Endothelial cell of umbilical vein (primary cell): Measurements from ENCODE around the gene DDX10. TPM values are rescaled to one million over a fixed set of nuclear protein-coding genes. Genes with fewer than 3 reads are reported as not detected.
"Not testable (repeated sequence)": the region's sequence is repeated elsewhere in the genome, so short reads cannot be mapped to it uniquely, and the experiment has no call there.

Experiments used
- BruUV-seq: library from RNA; stranded (reverse); fragments of 400-500 nt; replicated peaks from 2 replicates; lab custom pipeline; 2021; lab: Mats Ljungman, UMichigan
- CTCF ChIA-PET: fragments of 300-600, 350-600 bp; sonication (Branson Sonifier 250); formaldehyde crosslinking; loops from one replicate; lab custom pipeline; 2021; ENCODE audit warnings: antibody characterized with exemption, inconsistent platforms; lab: Charles Lee
- POLR2A ChIA-PET: fragments of 300-600, 350-600 bp; sonication (Branson Sonifier 250); formaldehyde crosslinking; loops from one replicate; lab custom pipeline; 2021; ENCODE audit warnings: antibody characterized with exemption, inconsistent platforms; lab: Charles Lee
- DNase-seq: peaks from one replicate; pipeline ENCODE4 v3.0.0-alpha.2; 2011; ENCODE audit warnings: low read depth, low spot score
- FAIRE-seq: peaks from 2 replicates; lab custom pipeline; 2011; peaks lifted over from hg19 to GRCh38; lab: Jason Lieb, UNC
- H2AFZ ChIP-seq: 2 replicates; pipeline ENCODE4 v1.6.0; 2012; ENCODE audit warnings: low read depth, low read length, control low read depth, inconsistent platforms
- H3K27ac ChIP-seq: 2 replicates; pipeline ENCODE4 v1.5.1; 2011; ENCODE audit warnings: low read depth, mild to moderate bottlenecking, control low read depth, low read length, moderate library complexity; ENCODE audit not compliant: insufficient read depth
- H3K27me3 ChIP-seq, 2 experiments: 2 replicates each; pipeline versions ENCODE4 v1.6.0 to v1.6.1; 2011; ENCODE audit warnings: low read length in 2 of 2, mixed read lengths in 1 of 2; ENCODE audit not compliant: control insufficient read depth in 2 of 2, insufficient read depth in 2 of 2
- H3K36me3 ChIP-seq, 2 experiments: 2 replicates in 1 of 2; 3 replicates in 1 of 2; pipeline ENCODE4 v1.5.1; 2011; ENCODE audit warnings: low read length in 2 of 2, mild to moderate bottlenecking in 1 of 2, moderate library complexity in 1 of 2; ENCODE audit not compliant: control insufficient read depth in 2 of 2, insufficient read depth in 2 of 2; ENCODE audit errors: extremely low read depth in 1 of 2
- H3K4me1 ChIP-seq: 3 replicates; pipeline ENCODE4 v1.5.1; 2011; ENCODE audit warnings: mild to moderate bottlenecking, low read length; ENCODE audit not compliant: control insufficient read depth, insufficient read depth; ENCODE audit errors: extremely low read depth
- H3K4me2 ChIP-seq: 2 replicates; pipeline ENCODE4 v1.6.1; 2011; ENCODE audit warnings: low read length, control low read depth, mixed read lengths; ENCODE audit not compliant: insufficient read depth
- H3K4me3 ChIP-seq, 3 experiments: fragments of 200-600 bp in 1 of 3; sonication (generic), shearing (Covaris generic) in 1 of 3; replicated peaks in 1 of 3; 2 replicates each; pipeline ENCODE4 v1.5.1; 2011 to 2016; ENCODE audit warnings: control low read depth in 3 of 3, low read length in 3 of 3, mild to moderate bottlenecking in 2 of 3, inconsistent platforms in 1 of 3, low read depth in 1 of 3, moderate library complexity in 1 of 3; ENCODE audit not compliant: insufficient read depth in 1 of 3
- H3K79me2 ChIP-seq: 2 replicates; pipeline ENCODE4 v1.6.0; 2012; ENCODE audit warnings: low read length, inconsistent platforms; ENCODE audit not compliant: control insufficient read depth, insufficient read depth
- H3K9ac ChIP-seq: replicated peaks from 2 replicates; pipeline ENCODE3; 2011; ENCODE audit warnings: low read length, control low read depth; ENCODE audit not compliant: insufficient read depth; ENCODE audit errors: extremely low read depth
- H3K9me1 ChIP-seq: replicated peaks from 3 replicates; pipeline ENCODE4 v1.6.0; 2011; ENCODE audit warnings: mild to moderate bottlenecking, low read length; ENCODE audit not compliant: control insufficient read depth, insufficient read depth; ENCODE audit errors: extremely low read depth
- H3K9me3 ChIP-seq: replicated peaks from 2 replicates; pipeline ENCODE4 v1.5.1; 2012; ENCODE audit warnings: low read length, inconsistent platforms; ENCODE audit not compliant: control insufficient read depth, insufficient read depth
- H4K20me1 ChIP-seq: replicated peaks from 2 replicates; pipeline ENCODE3; 2011; ENCODE audit warnings: mild to moderate bottlenecking, low read length; ENCODE audit not compliant: control insufficient read depth, insufficient read depth; ENCODE audit errors: extremely low read depth
- CTCF ChIP-seq, 2 donors: IDR thresholded peaks; 1 replicate in 1 of 2; 2 replicates in 1 of 2; pipeline ENCODE4 v1.5.1; 2011; ENCODE audit warnings: low read length in 2 of 2, mild to moderate bottlenecking in 2 of 2, moderate library complexity in 2 of 2, control low read depth in 1 of 2, inconsistent platforms in 1 of 2, low read depth in 1 of 2; ENCODE audit not compliant: insufficient read depth in 1 of 2; ENCODE audit errors: extremely low read depth in 1 of 2
- EZH2 ChIP-seq: IDR thresholded peaks from 2 replicates; pipeline ENCODE4 v1.6.1; 2012; ENCODE audit warnings: borderline replicate concordance, low read depth, mild to moderate bottlenecking, moderate library complexity, low read length, inconsistent platforms; ENCODE audit not compliant: severe bottlenecking
- FOS ChIP-seq: IDR thresholded peaks from 2 replicates; pipeline ENCODE4 v1.6.1; 2011; ENCODE audit warnings: mild to moderate bottlenecking, low read length, moderate library complexity, borderline replicate concordance; ENCODE audit not compliant: insufficient read depth
- GATA2 ChIP-seq: IDR thresholded peaks from 2 replicates; pipeline ENCODE4 v1.7.0; 2011; ENCODE audit warnings: low read depth, mild to moderate bottlenecking, moderate library complexity, mixed read lengths, low read length; ENCODE audit not compliant: insufficient read length, insufficient read depth
- JUN ChIP-seq: IDR thresholded peaks from 2 replicates; pipeline ENCODE4 v1.6.1; 2011; ENCODE audit warnings: borderline replicate concordance, low read depth; ENCODE audit not compliant: insufficient read length, insufficient read depth
- MAX ChIP-seq: IDR thresholded peaks from 2 replicates; pipeline ENCODE4 v1.6.1; 2011; ENCODE audit not compliant: insufficient read depth, insufficient read length
- MYC ChIP-seq: IDR thresholded peaks from one replicate; pipeline ENCODE4 v1.6.1; 2011; ENCODE audit warnings: mild to moderate bottlenecking, low read depth, low read length
- POLR2A ChIP-seq: IDR thresholded peaks from 2 replicates; pipeline ENCODE4 v1.6.1; 2012; ENCODE audit warnings: low read depth, mild to moderate bottlenecking, control low read depth, low read length
- POLR2AphosphoS5 ChIP-seq: IDR thresholded peaks from 2 replicates; pipeline ENCODE4 v1.6.1; 2012; ENCODE audit warnings: low read depth, mild to moderate bottlenecking, control low read depth, low read length, moderate library complexity; ENCODE audit not compliant: insufficient read depth
- dilution Hi-C: fragments of 300-500 bp; cut with MboI; formaldehyde crosslinking; loops from one replicate; pipeline ENCODE4 v1.15.0; 2019; ENCODE audit warnings: low sequenced_read_pairs; ENCODE audit not compliant: extremely low pct_ligation_motif_present
- intact Hi-C: fragments of 100-400 bp; cut with micrococcal nuclease; formaldehyde crosslinking; loops from one replicate; pipeline ENCODE4 v1.10.0; 2022
- polyA plus RNA-seq, 4 experiments: library from polyadenylated mRNA; depleted of rRNA in 3 of 4; stranded (reverse) in 3 of 4; unstranded in 1 of 4; fragments of >200 nt; gene quantifications; 2 replicates each; pipeline versions ENCODE4 v1.2.1 to v1.2.3, GENCODE V29; 2011 to 2012; ENCODE audit warnings: missing spikeins in 1 of 4
- total RNA-seq: library from RNA; stranded (reverse); gene quantifications from 2 replicates; pipeline ENCODE4 v1.2.3, GENCODE V29; 2021

DDX10 gene
- total and polyA plus RNA-seq, 2 donors (not counting 3 experiments of a cell fraction or from before 2014, with no cell fraction given): 29.8 to 35.2 TPM

GRCh38 chr11:108775324-108775723, 110.5 kb downstream of the DDX10 start:
- no peak overlapping the region for H3K9ac ChIP-seq
- dilution Hi-C loops: no loop called here
- POLR2A ChIA-PET: no interaction called here
- CTCF ChIA-PET: interaction anchor here (0.9 to 1.4 kb wide), 5 partner anchors 10 to 79 kb away, joined by 3 to 4 read pairs (median 3); no protein-coding TSS in a partner anchor
- no peaks in the 10 kb centered on the region for H3K4me1 ChIP-seq
- H4K20me1 ChIP-seq: no peaks in the 10 kb centered on the region
- H3K9me1 ChIP-seq: no peaks in the 10 kb centered on the region
- BruUV-seq: no TSS peak
- H3K4me2 ChIP-seq: no peak overlapping the region
- intact Hi-C loops: no loop called here
- FAIRE-seq (no peak), DNase-seq (no peak)
- H3K27ac ChIP-seq: no peak overlapping the region
- H3K4me3 ChIP-seq: no peak overlapping the region
- H3K27me3 ChIP-seq: no peaks in the 10 kb centered on the region
- H3K79me2 ChIP-seq: peaks cover 33% of the 10 kb centered on the region
- H3K9me3 ChIP-seq: no peaks in the 10 kb centered on the region
- no peaks in the 10 kb centered on the region for H3K36me3 ChIP-seq
- H2AFZ ChIP-seq: no peak overlapping the region
- TF ChIP-seq FOS (no peak), POLR2AphosphoS5 (no peak), EZH2 (no peak), CTCF (IDR thresholded peaks at IDR 0.05; ENCODE audit: extremely low read depth in 1 of 2, insufficient read depth in 1 of 2, low read depth in 1 of 2, low read length in 2 of 2) (no peak), POLR2A (no peak), GATA2 (no peak), JUN (no peak), MAX (no peak), MYC (no peak)

- FAIRE-seq, intact Hi-C loops, H3K36me3 ChIP-seq, H2AFZ ChIP-seq, H4K20me1 ChIP-seq, H3K4me2 ChIP-seq, H3K9ac ChIP-seq, POLR2A ChIA-PET, CTCF ChIA-PET, H3K9me3 ChIP-seq, H3K4me3 ChIP-seq, H3K9me1 ChIP-seq, BruUV-seq, H3K4me1 ChIP-seq, dilution Hi-C loops, H3K27ac ChIP-seq, DNase-seq, H3K27me3 ChIP-seq: not testable (repeated sequence)
- H3K79me2 ChIP-seq: peaks cover 31% of the 10 kb centered on the region
Observed at GRCh38 chr11:108779147-108779546, 114.3 kb downstream of the DDX10 start.
